HepG2 (cell line): Measurements from ENCODE around the gene CPXM2. TPM values are rescaled to one million over a fixed set of nuclear protein-coding genes. Genes with fewer than 3 reads are reported as not detected.

ENCODE experiments used
- ATAC-seq: fragments of 200-7000 bp; cut with Tn5 transposase; 3 replicates; pipeline ENCODE4 v1.9.1; 2020; ENCODE audit warnings: mild to moderate bottlenecking, moderate library complexity
- BruUV-seq: library from RNA; stranded (reverse); fragments of 400-500 nt; replicated peaks from 2 replicates; lab custom pipeline; 2021; lab: Mats Ljungman, UMichigan
- CTCF ChIA-PET: fragments of 300-600 bp; formaldehyde crosslinking; extraction: SDS; loops from one replicate; lab custom pipeline; 2021; ENCODE audit warnings: low total read pairs, inconsistent platforms, low intra/inter-chr PET ratio; lab: Yijun Ruan, JAX
- POLR2A ChIA-PET: fragments of 350-600 bp; sonication (Branson Sonifier 250); formaldehyde crosslinking; loops from one replicate; lab custom pipeline; 2020; ENCODE audit warnings: antibody characterized with exemption, inconsistent platforms; lab: Yijun Ruan, JAX
- DNase-seq: peaks from one replicate; pipeline ENCODE4 v3.0.0-alpha.2; 2015; ENCODE audit warnings: low spot score
- FAIRE-seq: peaks from 3 replicates; lab custom pipeline; 2011; peaks lifted over from hg19 to GRCh38; lab: Jason Lieb, UNC
- H2AFZ ChIP-seq: one replicate; pipeline ENCODE4 v1.6.1; 2011; ENCODE audit warnings: low read length, inconsistent platforms
- H3K27ac ChIP-seq: fragments of 300-600 bp; 3 replicates; pipeline ENCODE4 v1.8.0; 2011; ENCODE audit warnings: mixed run types, mild to moderate bottlenecking, mixed read lengths, low read length, inconsistent platforms; ENCODE audit not compliant: insufficient read depth; ENCODE audit errors: extremely low read length
- H3K27me3 ChIP-seq, 2 experiments: fragments of 200-600 bp in 1 of 2; 2 replicates in 1 of 2; 3 replicates in 1 of 2; pipeline versions ENCODE4 v1.6.0 to v1.8.0; 2011; ENCODE audit warnings: low read length in 2 of 2, mild to moderate bottlenecking in 2 of 2, moderate library complexity in 2 of 2, inconsistent platforms in 1 of 2; ENCODE audit not compliant: insufficient read depth in 2 of 2, control insufficient read depth in 1 of 2
- H3K36me3 ChIP-seq, 2 experiments: fragments of 200-600 bp in 1 of 2; replicated peaks in 1 of 2; 2 replicates in 1 of 2; 3 replicates in 1 of 2; pipeline versions ENCODE4 v1.5.1 to v1.8.0; 2011; ENCODE audit warnings: low read length in 2 of 2, inconsistent platforms in 1 of 2; ENCODE audit not compliant: insufficient read depth in 2 of 2, control insufficient read depth in 1 of 2
- H3K4me1 ChIP-seq: 2 replicates; pipeline ENCODE4 v1.5.1; 2012; ENCODE audit warnings: low read length, inconsistent platforms; ENCODE audit not compliant: insufficient read depth
- H3K4me2 ChIP-seq: 2 replicates; pipeline ENCODE4 v1.6.0; 2011; ENCODE audit warnings: low read depth, low read length, inconsistent platforms
- H3K4me3 ChIP-seq, 3 experiments: fragments of 200-600 bp in 1 of 3; sonication (generic), shearing (Covaris generic) in 1 of 3; replicated peaks in 1 of 3; 2 replicates each; pipeline ENCODE4 v1.5.1; 2011 to 2016; ENCODE audit warnings: low read length in 3 of 3, inconsistent platforms in 2 of 3, low read depth in 2 of 3, mild to moderate bottlenecking in 2 of 3, control low read depth in 1 of 3, mixed read lengths in 1 of 3; ENCODE audit not compliant: insufficient read depth in 1 of 3
- H3K79me2 ChIP-seq: one replicate; pipeline ENCODE4 v1.6.1; 2011; ENCODE audit warnings: low read length, inconsistent platforms; ENCODE audit not compliant: insufficient read depth
- H3K9ac ChIP-seq: 2 replicates; pipeline ENCODE4 v1.6.0; 2011; ENCODE audit warnings: mild to moderate bottlenecking, low read depth, low read length, inconsistent platforms; ENCODE audit not compliant: insufficient read depth
- H3K9me3 ChIP-seq: 2 replicates; pipeline ENCODE4 v1.5.1; 2012; ENCODE audit warnings: mild to moderate bottlenecking, low read length
- H4K20me1 ChIP-seq: 2 replicates; pipeline ENCODE4 v1.6.0; 2011; ENCODE audit warnings: inconsistent platforms, mild to moderate bottlenecking, low read length, moderate library complexity; ENCODE audit not compliant: insufficient read depth
- ATF7-NPFF ChIP-seq: sonication (generic); formaldehyde crosslinking; IDR thresholded peaks from 2 replicates; pipeline ENCODE4 v1.8.1; 2023; ENCODE audit warnings: mild to moderate bottlenecking, low read depth, missing genetic modification reagents, moderate library complexity
- FOXK2 ChIP-seq: fragments of 450-650 bp; IDR thresholded peaks from 2 replicates; pipeline ENCODE4 v1.6.1; 2016
- FOXO4 ChIP-seq: sonication (generic); formaldehyde crosslinking; conservative IDR thresholded peaks from 2 replicates; pipeline ENCODE4 v1.8.1; 2023; ENCODE audit warnings: missing genetic modification reagents
- NAIF1 ChIP-seq: sonication (generic); formaldehyde crosslinking; IDR thresholded peaks from 2 replicates; pipeline ENCODE4 v1.5.0; 2020; ENCODE audit warnings: mild to moderate bottlenecking, missing genetic modification reagents, borderline replicate concordance
- NCOA5 ChIP-seq: sonication (generic); formaldehyde crosslinking; IDR thresholded peaks from 2 replicates; pipeline ENCODE4 v1.4.0; 2020; ENCODE audit warnings: missing genetic modification reagents
- PCBP2 ChIP-seq: fragments of 200-400 bp; formaldehyde crosslinking; optimal IDR thresholded peaks from 2 replicates; pipeline ENCODE3; 2018; ENCODE audit warnings: low read length, low read depth; ENCODE audit not compliant: poor library complexity, severe bottlenecking
- PHF8 ChIP-seq: sonication (generic); formaldehyde crosslinking; IDR thresholded peaks from 2 replicates; pipeline ENCODE4 v1.5.0; 2020; ENCODE audit warnings: missing genetic modification reagents
- PRMT3 ChIP-seq: sonication (generic); formaldehyde crosslinking; IDR thresholded peaks from 2 replicates; pipeline ENCODE4 v1.8.1; 2022; ENCODE audit warnings: low read depth, mild to moderate bottlenecking, moderate library complexity, missing genetic modification reagents, borderline replicate concordance
- SALL2 ChIP-seq: sonication (generic); formaldehyde crosslinking; IDR thresholded peaks from 2 replicates; pipeline ENCODE4 v1.8.1; 2023; ENCODE audit warnings: mild to moderate bottlenecking, missing genetic modification reagents, inconsistent platforms
- SETDB1 ChIP-seq: sonication (generic); formaldehyde crosslinking; IDR thresholded peaks from 2 replicates; pipeline ENCODE4 v1.5.1; 2020; ENCODE audit warnings: missing genetic modification reagents, mild to moderate bottlenecking, borderline replicate concordance
- SP5 ChIP-seq: IDR thresholded peaks from 2 replicates; pipeline ENCODE4 v1.6.1; 2016; ENCODE audit warnings: low read depth, borderline replicate concordance
- SRF ChIP-seq: IDR thresholded peaks from 2 replicates; pipeline ENCODE4 v1.6.1; 2011; ENCODE audit warnings: mild to moderate bottlenecking, low read depth, low read length, moderate library complexity
- TARDBP ChIP-seq: sonication (generic); formaldehyde crosslinking; IDR thresholded peaks from 2 replicates; pipeline ENCODE4 v1.8.0; 2022; ENCODE audit warnings: mild to moderate bottlenecking, missing genetic modification reagents
- U2AF1 ChIP-seq: fragments of 200-400 bp; formaldehyde crosslinking; optimal IDR thresholded peaks from 2 replicates; pipeline ENCODE3; 2017; ENCODE audit warnings: mild to moderate bottlenecking, low read depth, low read length
- ZFP90 ChIP-seq: sonication (generic); formaldehyde crosslinking; IDR thresholded peaks from 2 replicates; pipeline ENCODE4 v1.8.0; 2022; ENCODE audit warnings: missing genetic modification reagents, mild to moderate bottlenecking, inconsistent platforms, borderline replicate concordance
- ZNF264 ChIP-seq: sonication (generic); formaldehyde crosslinking; IDR thresholded peaks from 2 replicates; pipeline ENCODE4 v1.4.0; 2020; ENCODE audit warnings: missing genetic modification reagents
- ZNF282 ChIP-seq: fragments of 450-650 bp; IDR thresholded peaks from 2 replicates; pipeline ENCODE4 v1.6.1; 2018; ENCODE audit not compliant: partially characterized antibody
- ZNF562 ChIP-seq: sonication (generic); formaldehyde crosslinking; IDR thresholded peaks from 2 replicates; pipeline ENCODE4 v1.8.0; 2022; ENCODE audit warnings: missing genetic modification reagents, borderline replicate concordance
- ZNF713 ChIP-seq: sonication (generic); formaldehyde crosslinking; IDR thresholded peaks from 2 replicates; pipeline ENCODE4 v1.4.0; 2020; ENCODE audit warnings: mild to moderate bottlenecking, missing genetic modification reagents
- ZNF816 ChIP-seq: sonication (generic); formaldehyde crosslinking; IDR thresholded peaks from 2 replicates; pipeline ENCODE4 v1.8.0; 2022; ENCODE audit warnings: missing genetic modification reagents, mild to moderate bottlenecking, borderline replicate concordance
- WGBS: methylation state at CpG from one replicate; pipeline ENCODE4 v1.1.6; 2017; ENCODE audit warnings: low lambda C conversion rate; 5-methylcytosine and 5-hydroxymethylcytosine counted together
- in situ Hi-C: cut with HindIII; loops from 2 replicates; pipeline ENCODE4 v1.10.0; 2017; ENCODE audit warnings: low pct_unique_long_range_greater_than_20kb; ENCODE audit not compliant: extremely low pct_ligation_motif_present
- intact Hi-C: fragments of 100-400 bp; cut with micrococcal nuclease; formaldehyde crosslinking; loops from one replicate; pipeline ENCODE4 v1.10.0; 2022; ENCODE audit not compliant: unreplicated experiment
- polyA plus RNA-seq, 8 experiments: library from polyadenylated mRNA; depleted of rRNA in 3 of 8; stranded (reverse) in 7 of 8; unstranded in 1 of 8; fragments of >200 nt; fragmentation: Illumina TruSeq in 4 of 8; extraction: Trizol in 4 of 8; gene quantifications; 2 replicates each; pipeline versions ENCODE4 v1.2.1 to v1.2.3, GENCODE V29; 2011 to 2016; ENCODE audit warnings: low read depth in 4 of 8, missing spikeins in 1 of 8, mixed read lengths in 1 of 8; ENCODE audit not compliant: insufficient read depth in 1 of 8
- total RNA-seq, 5 experiments: library from RNA; depleted of rRNA; stranded (reverse); fragments of >200 nt; fragmentation: Illumina TruSeq; extraction: Trizol; gene quantifications; 2 replicates each; pipeline ENCODE4 v1.2.3, GENCODE V29; 2016; ENCODE audit warnings: low read depth in 1 of 5

CPXM2 gene
- total and polyA plus RNA-seq, 2 of the 13 experiments (the other 11 are each of a cell fraction or from before 2014, with no cell fraction given), result 0.03 TPM; not detected in 1

- Histone ChIP-seq H2AFZ (no peak overlapping the region), H3K79me2 (no peaks in the 10 kb centered on the region), H3K4me1 (no peaks in the 10 kb centered on the region), H3K36me3 (no peaks in the 10 kb centered on the region), H3K27ac (no peak overlapping the region), H4K20me1 (no peaks in the 10 kb centered on the region), H3K9me3 (no peaks in the 10 kb centered on the region), H3K4me3 (no peak overlapping the region), H3K4me2 (no peak overlapping the region), H3K9ac (no peak overlapping the region), H3K27me3 (peaks cover 3 to 6% of the 10 kb centered on the region in 2 experiments; a peak in 3 of 5 replicates)
- DNase-seq (no peak), ATAC-seq (no peak), FAIRE-seq (no peak)
- BruUV-seq, result no TSS peak
- 10% methylated on average over 10 of the region's 10 CpGs for WGBS
- ChIA-PET CTCF (no interaction called here), POLR2A (no interaction called here)
- in situ Hi-C loops, result no loop called here
- TF ChIP-seq U2AF1 (no peak), ZNF264 (CRISPR knock-in tag) (no peak), SETDB1 (CRISPR knock-in tag) (no peak), SRF (no peak), PRMT3 (CRISPR knock-in tag) (no peak), ZNF282 (no peak), FOXO4 (CRISPR knock-in tag) (no peak), NCOA5 (CRISPR knock-in tag) (no peak), SP5 (no peak), FOXK2 (no peak), NAIF1 (no peak), ZNF562 (no peak), TARDBP (CRISPR knock-in tag) (no peak), ATF7-NPFF (CRISPR knock-in tag) (no peak), ZNF816 (CRISPR knock-in tag) (no peak), ZNF713 (CRISPR knock-in tag) (no peak), ZFP90 (CRISPR knock-in tag) (no peak), PCBP2 (no peak), SALL2 (no peak), PHF8 (CRISPR knock-in tag) (no peak)
- intact Hi-C loops, result no loop called here
These were observed 140.1 kb downstream of the CPXM2 start for GRCh38 chr10:123751342-123752134.
